Measurements from ENCODE around the gene ZMYM3. TPM values are rescaled to one million over a fixed set of nuclear protein-coding genes. Genes with fewer than 3 reads are reported as not detected.
"Not testable (repeated sequence)": the region's sequence is repeated elsewhere in the genome, so short reads cannot be mapped to it uniquely, and the experiment has no call there.

The ZMYM3 gene
- total RNA-seq, 2 experiments from 2014 or later, result 25.8 to 27.5 TPM

- H3K4me1 Mint-ChIP-seq (ENCODE audit: low read depth), result peaks cover 5% of the 10 kb centered on the region
- ChIA-PET POLR2A (interaction anchor here (0.6 to 4.7 kb wide), 17 partner anchors 9 to 993 kb away, joined by 3 to 19 read pairs (median 5); partner anchors contain the start of genes CXCR3, MED12, OGT and RPS4X), CTCF (interaction anchor here (0.8 to 2.3 kb wide), 6 partner anchors 26 to 101 kb away, joined by 3 to 15 read pairs (median 4); partner anchors contain the start of gene ZMYM3)
- no peaks in the 10 kb centered on the region for H3K27me3 Mint-ChIP-seq
- peak; percentile 81 for ATAC-seq
- H3K36me3 Mint-ChIP-seq (ENCODE audit: low read depth), result peaks cover 26% of the 10 kb centered on the region
- peak within 1 kb of the TSS; percentile 86 for H3K4me3 Mint-ChIP-seq
- peak; percentile 87 for DNase-seq
- TF ChIP-seq, protein P1, sequence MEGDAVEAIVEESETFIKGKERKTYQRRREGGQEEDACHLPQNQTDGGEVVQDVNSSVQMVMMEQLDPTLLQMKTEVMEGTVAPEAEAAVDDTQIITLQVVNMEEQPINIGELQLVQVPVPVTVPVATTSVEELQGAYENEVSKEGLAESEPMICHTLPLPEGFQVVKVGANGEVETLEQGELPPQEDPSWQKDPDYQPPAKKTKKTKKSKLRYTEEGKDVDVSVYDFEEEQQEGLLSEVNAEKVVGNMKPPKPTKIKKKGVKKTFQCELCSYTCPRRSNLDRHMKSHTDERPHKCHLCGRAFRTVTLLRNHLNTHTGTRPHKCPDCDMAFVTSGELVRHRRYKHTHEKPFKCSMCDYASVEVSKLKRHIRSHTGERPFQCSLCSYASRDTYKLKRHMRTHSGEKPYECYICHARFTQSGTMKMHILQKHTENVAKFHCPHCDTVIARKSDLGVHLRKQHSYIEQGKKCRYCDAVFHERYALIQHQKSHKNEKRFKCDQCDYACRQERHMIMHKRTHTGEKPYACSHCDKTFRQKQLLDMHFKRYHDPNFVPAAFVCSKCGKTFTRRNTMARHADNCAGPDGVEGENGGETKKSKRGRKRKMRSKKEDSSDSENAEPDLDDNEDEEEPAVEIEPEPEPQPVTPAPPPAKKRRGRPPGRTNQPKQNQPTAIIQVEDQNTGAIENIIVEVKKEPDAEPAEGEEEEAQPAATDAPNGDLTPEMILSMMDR (IDR thresholded peaks at IDR 0.05), result no peak
- H3K9me3 Mint-ChIP-seq, result no peaks in the 10 kb centered on the region
- intact Hi-C loops (cut with micrococcal nuclease), result loop anchor here (2.0 to 10.0 kb wide), 4 partner anchors 29 to 251 kb away; partner anchors contain the start of genes OGT, TAF1 and ZMYM3
- peak within 1 kb of the TSS; percentile 95 for H3K27ac Mint-ChIP-seq
Measured at GRCh38 chrX:71283403-71284143, 29.6 kb upstream of the ZMYM3 start, which contains the start of gene NONO. Gene NONO, plus strand, starts transcription at chrX:71283635. Its CDS starts 7,003 bp downstream, at chrX:71290638.

GRCh38 chrX:71282514-71283402, 28.8 kb upstream of the ZMYM3 start:
- POLR2A ChIA-PET, result interaction anchor here (0.6 to 4.7 kb wide), 17 partner anchors 10 to 994 kb away, joined by 3 to 19 read pairs (median 5); partner anchors contain the start of genes MED12, OGT, RPS4X and TAF1
- CTCF ChIA-PET, result interaction anchor here (0.8 to 2.3 kb wide), 6 partner anchors 25 to 100 kb away, joined by 3 to 15 read pairs (median 4); partner anchors contain the start of gene ZMYM3
- TF ChIP-seq, protein P1 (IDR thresholded peaks at IDR 0.05), result no peak
- Mint-ChIP-seq H3K36me3 (ENCODE audit: low read depth) (peaks cover 25% of the 10 kb centered on the region), H3K4me1 (ENCODE audit: low read depth) (peaks cover 4% of the 10 kb centered on the region), H3K9me3 (no peaks in the 10 kb centered on the region), H3K27ac (peak overlapping the region; percentile 95), H3K4me3 (peak overlapping the region; percentile 86), H3K27me3 (no peaks in the 10 kb centered on the region)
- intact Hi-C loops (cut with micrococcal nuclease), result loop anchor here (2.0 to 10.0 kb wide), 4 partner anchors 28 to 252 kb away; partner anchors contain the start of genes OGT, TAF1 and ZMYM3
- peak; percentile 60 for ATAC-seq
- peak; percentile 82 for DNase-seq

DNA sequence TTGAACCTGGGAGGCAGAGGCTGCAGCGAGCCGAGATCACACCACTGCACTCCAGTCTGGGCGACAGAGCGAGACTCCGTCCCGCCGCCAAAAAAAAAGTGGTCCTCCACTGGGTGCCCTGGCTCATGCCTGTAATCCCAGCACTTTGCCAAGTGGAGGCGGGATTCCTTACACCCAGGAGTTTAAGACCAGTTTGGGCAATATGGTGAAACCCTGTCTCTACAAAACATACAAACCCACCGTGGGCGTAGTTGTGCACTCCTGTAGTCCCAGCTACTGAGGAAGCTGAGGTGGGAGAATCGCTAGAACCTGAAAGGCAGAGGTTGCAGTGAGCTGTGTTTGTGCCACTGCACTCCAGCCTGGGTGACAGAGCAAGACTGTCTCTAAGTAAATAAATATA, 27.4 kb upstream of the ZMYM3 start:
- H3K27me3 Mint-ChIP-seq; DNase-seq; H3K9me3 Mint-ChIP-seq; ATAC-seq; CTCF ChIA-PET; H3K4me3 Mint-ChIP-seq; H3K4me1 Mint-ChIP-seq (ENCODE audit: low read depth); H3K27ac Mint-ChIP-seq: not testable (repeated sequence)
- intact Hi-C loops (cut with micrococcal nuclease), result loop anchor here (5.0 to 10.0 kb wide), 3 partner anchors 86 to 254 kb away; partner anchors contain the start of genes OGT and TAF1
- peaks cover 21% of the 10 kb centered on the region for H3K36me3 Mint-ChIP-seq (ENCODE audit: low read depth)
- POLR2A ChIA-PET, result interaction anchor here (1.2 to 1.4 kb wide), 2 partner anchors 27 to 99 kb away, joined by 3 to 5 read pairs; partner anchors contain the start of gene ZMYM3

DNA sequence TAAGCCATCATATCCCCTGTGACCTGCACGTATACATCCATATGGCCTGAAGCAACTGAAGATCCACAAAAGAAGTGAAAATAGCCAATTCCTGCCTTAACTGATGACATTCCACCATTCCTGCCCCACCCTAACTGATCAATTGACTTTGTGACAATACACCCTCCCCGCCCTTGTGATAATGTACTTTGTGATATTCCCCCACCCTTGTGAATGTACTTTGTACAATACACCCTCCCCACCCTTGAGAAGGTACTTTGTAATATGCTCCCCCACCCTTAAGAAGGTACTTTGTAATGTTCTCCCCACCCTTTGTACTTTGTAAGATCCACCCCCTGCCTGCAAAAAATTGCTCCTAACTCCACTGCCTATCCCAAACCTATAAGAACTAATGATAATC, 18.4 kb upstream of the ZMYM3 start:
- not testable (repeated sequence) for H3K27ac Mint-ChIP-seq

GRCh38 chrX:71269801-71270395, 16.0 kb upstream of the ZMYM3 start:
- intact Hi-C loops (cut with micrococcal nuclease), result no loop called here
- H3K9me3 Mint-ChIP-seq, result no peaks in the 10 kb centered on the region
- no peaks in the 10 kb centered on the region for H3K27me3 Mint-ChIP-seq
- ATAC-seq (no peak), DNase-seq (no peak)
- CTCF ChIA-PET, result no interaction called here
- no peaks in the 10 kb centered on the region for H3K4me1 Mint-ChIP-seq (ENCODE audit: low read depth)
- no peak overlapping the region for H3K4me3 Mint-ChIP-seq
- POLR2A ChIA-PET, result no interaction called here
- no peaks in the 10 kb centered on the region for H3K36me3 Mint-ChIP-seq (ENCODE audit: low read depth)
- TF ChIP-seq, protein P1 (IDR thresholded peaks at IDR 0.05), result no peak
- H3K27ac Mint-ChIP-seq, result no peak overlapping the region

More for the DNA sequence above, 18.4 kb upstream of the ZMYM3 start:
- POLR2A ChIA-PET; intact Hi-C loops (cut with micrococcal nuclease); H3K4me1 Mint-ChIP-seq (ENCODE audit: low read depth); H3K36me3 Mint-ChIP-seq (ENCODE audit: low read depth); H3K4me3 Mint-ChIP-seq; H3K9me3 Mint-ChIP-seq; H3K27me3 Mint-ChIP-seq; ATAC-seq; CTCF ChIA-PET; DNase-seq: not testable (repeated sequence)

DNA sequence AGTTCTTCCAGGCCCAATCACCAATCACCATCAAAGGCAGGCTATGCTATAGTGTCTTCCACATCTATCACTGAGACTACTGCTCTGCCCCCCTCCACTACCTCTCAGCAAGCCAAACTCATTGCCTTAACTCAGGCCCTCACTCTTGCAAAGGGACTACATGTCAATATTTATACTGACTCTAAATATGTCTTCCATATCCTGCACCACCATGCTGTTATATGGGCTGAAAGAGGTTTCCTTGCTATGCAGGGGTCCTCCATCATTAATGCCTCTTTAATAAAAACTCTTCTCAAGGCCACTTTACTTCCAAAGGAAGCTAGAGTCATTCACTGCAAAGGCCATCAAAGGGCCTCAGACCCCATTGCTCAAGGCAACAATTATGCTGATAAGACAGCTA, 14.7 kb upstream of the ZMYM3 start:
- H3K36me3 Mint-ChIP-seq (ENCODE audit: low read depth); H3K4me3 Mint-ChIP-seq; H3K27me3 Mint-ChIP-seq; POLR2A ChIA-PET; H3K9me3 Mint-ChIP-seq; H3K4me1 Mint-ChIP-seq (ENCODE audit: low read depth); H3K27ac Mint-ChIP-seq; CTCF ChIA-PET; DNase-seq; ATAC-seq; intact Hi-C loops (cut with micrococcal nuclease): not testable (repeated sequence)
